Lower lobe of right lung (tissue), 2 donors: ENCODE results near the gene SMCHD1. TPM values are rescaled to one million over a fixed set of nuclear protein-coding genes. Genes with fewer than 3 reads are reported as not detected.
"Not testable (repeated sequence)": the region's sequence is repeated elsewhere in the genome, so short reads cannot be mapped to it uniquely, and the experiment has no call there.

Experiments used
- ATAC-seq, 2 donors: fragments of 200-7000 bp; cut with Tn5 transposase; one replicate each; pipeline ENCODE4 v1.9.1; 2020 to 2022; ENCODE audit warnings: mild to moderate bottlenecking in 2 of 2, moderate library complexity in 2 of 2
- DNase-seq: peaks from one replicate; pipeline ENCODE4 v3.0.0-alpha.2; 2020
- H3K27ac ChIP-seq: fragments of 200-600 bp; one replicate; pipeline ENCODE4 v1.8.0; 2022
- H3K27me3 ChIP-seq: fragments of 200-600 bp; one replicate; pipeline ENCODE4 v1.8.0; 2022; ENCODE audit warnings: low read depth
- H3K36me3 ChIP-seq: fragments of 200-600 bp; one replicate; pipeline ENCODE4 v1.8.0; 2022; ENCODE audit warnings: mild to moderate bottlenecking
- H3K4me1 ChIP-seq: fragments of 200-600 bp; one replicate; pipeline ENCODE4 v1.8.0; 2022
- H3K4me3 ChIP-seq: fragments of 200-600 bp; one replicate; pipeline ENCODE4 v1.8.0; 2022; ENCODE audit warnings: mild to moderate bottlenecking
- H3K9me3 ChIP-seq: fragments of 200-600 bp; one replicate; pipeline ENCODE4 v1.8.0; 2022
- intact Hi-C: fragments of 100-400 bp; cut with DNase I; formaldehyde crosslinking; loops from one replicate; pipeline ENCODE4 v1.11.0; 2022
- total RNA-seq: library from RNA; stranded (reverse); fragmentation: NEBNext Ultra II Directional; extraction: Animal tissue kit (Norgen Biotek cat#: 25700); gene quantifications from one replicate; pipeline ENCODE4 v1.2.1, GENCODE V29; 2021
- TF ChIP-seq, protein P1 (sequence below): fragments of 200-600 bp; IDR thresholded peaks from one replicate; pipeline ENCODE4 v1.8.0; 2022; ENCODE audit warnings: antibody characterized with exemption, mild to moderate bottlenecking
- donor health status: DM: no; HTN: yes; CAD: no; lungs with severe emphysema.

The SMCHD1 gene
- total RNA-seq, 1 donor from 2014 or later, result 55.9 TPM

DNA sequence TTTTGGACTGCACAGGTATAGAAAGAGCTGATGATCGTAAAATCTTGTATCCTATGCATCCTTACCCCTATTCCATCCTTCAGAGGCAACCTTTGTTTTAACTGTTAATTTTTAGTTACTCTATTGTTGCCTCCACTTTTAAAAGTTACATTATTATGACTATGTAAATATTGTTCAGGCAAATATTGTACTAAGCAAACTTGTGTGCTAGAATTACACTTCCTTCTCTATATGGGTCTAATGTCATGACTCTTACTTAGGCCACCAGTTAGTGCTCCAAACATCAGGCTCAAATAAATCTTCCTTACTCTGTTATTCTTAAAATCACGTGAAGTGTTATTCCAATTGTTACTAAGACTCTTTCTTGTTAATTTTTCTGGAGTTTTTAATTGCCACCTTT, 143.8 kb downstream of the SMCHD1 start:
- TF ChIP-seq, protein P1, sequence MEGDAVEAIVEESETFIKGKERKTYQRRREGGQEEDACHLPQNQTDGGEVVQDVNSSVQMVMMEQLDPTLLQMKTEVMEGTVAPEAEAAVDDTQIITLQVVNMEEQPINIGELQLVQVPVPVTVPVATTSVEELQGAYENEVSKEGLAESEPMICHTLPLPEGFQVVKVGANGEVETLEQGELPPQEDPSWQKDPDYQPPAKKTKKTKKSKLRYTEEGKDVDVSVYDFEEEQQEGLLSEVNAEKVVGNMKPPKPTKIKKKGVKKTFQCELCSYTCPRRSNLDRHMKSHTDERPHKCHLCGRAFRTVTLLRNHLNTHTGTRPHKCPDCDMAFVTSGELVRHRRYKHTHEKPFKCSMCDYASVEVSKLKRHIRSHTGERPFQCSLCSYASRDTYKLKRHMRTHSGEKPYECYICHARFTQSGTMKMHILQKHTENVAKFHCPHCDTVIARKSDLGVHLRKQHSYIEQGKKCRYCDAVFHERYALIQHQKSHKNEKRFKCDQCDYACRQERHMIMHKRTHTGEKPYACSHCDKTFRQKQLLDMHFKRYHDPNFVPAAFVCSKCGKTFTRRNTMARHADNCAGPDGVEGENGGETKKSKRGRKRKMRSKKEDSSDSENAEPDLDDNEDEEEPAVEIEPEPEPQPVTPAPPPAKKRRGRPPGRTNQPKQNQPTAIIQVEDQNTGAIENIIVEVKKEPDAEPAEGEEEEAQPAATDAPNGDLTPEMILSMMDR, result no peak
- intact Hi-C loops, result no loop called here
- ATAC-seq (no peak), DNase-seq (no peak)
- Histone ChIP-seq H3K27ac (no peak overlapping the region), H3K4me3 (no peak overlapping the region), H3K27me3 (no peaks in the 10 kb centered on the region), H3K4me1 (no peaks in the 10 kb centered on the region), H3K36me3 (peaks cover 57% of the 10 kb centered on the region), H3K9me3 (no peaks in the 10 kb centered on the region)

- Histone ChIP-seq H3K4me3 (no peak overlapping the region), H3K9me3 (peaks cover 5% of the 10 kb centered on the region), H3K27me3 (no peaks in the 10 kb centered on the region), H3K36me3 (peaks cover 10% of the 10 kb centered on the region), H3K4me1 (no peaks in the 10 kb centered on the region), H3K27ac (no peak overlapping the region)
- DNase-seq (no peak), ATAC-seq (no peak)
- intact Hi-C loops, result no loop called here
- TF ChIP-seq, protein P1, result no peak
Measured at GRCh38 chr18:2805970-2806943, 150.7 kb downstream of the SMCHD1 start.

GRCh38 chr18:2808640-2809039, 153.1 kb downstream of the SMCHD1 start:
- H3K4me1 ChIP-seq, ATAC-seq, intact Hi-C loops, DNase-seq, H3K27ac ChIP-seq, H3K27me3 ChIP-seq, H3K36me3 ChIP-seq, H3K4me3 ChIP-seq: not testable (repeated sequence)
- H3K9me3 ChIP-seq, result peaks cover 11% of the 10 kb centered on the region

DNA sequence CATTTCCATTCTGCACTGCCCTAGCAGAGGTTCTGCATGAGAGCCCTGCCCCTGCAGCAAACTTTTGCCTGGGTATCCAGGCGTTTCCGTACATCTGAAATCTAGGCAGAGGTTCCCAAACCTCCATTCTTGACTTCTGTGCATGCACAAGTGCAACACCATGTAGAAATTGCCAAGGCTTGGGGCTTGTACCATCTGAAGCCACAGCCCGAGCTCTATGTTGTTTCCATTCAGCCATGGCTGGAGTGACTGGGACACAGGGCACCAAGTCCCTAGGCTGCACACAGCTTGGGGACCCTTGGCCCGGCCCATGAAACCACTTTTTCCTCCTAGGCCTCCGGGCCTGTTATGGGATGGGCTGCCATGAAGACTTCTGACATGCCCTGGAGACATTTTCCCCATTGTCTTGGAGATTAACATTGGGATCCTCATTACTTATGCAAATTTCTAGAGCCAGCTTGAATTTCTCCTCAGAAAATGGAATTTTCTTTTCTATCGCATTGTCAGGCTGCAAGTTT, 154.2 kb downstream of the SMCHD1 start:
- H3K4me1 ChIP-seq, ATAC-seq, intact Hi-C loops, H3K4me3 ChIP-seq, H3K27ac ChIP-seq, DNase-seq, H3K36me3 ChIP-seq, H3K27me3 ChIP-seq: not testable (repeated sequence)
- peaks cover 15% of the 10 kb centered on the region for H3K9me3 ChIP-seq

DNA sequence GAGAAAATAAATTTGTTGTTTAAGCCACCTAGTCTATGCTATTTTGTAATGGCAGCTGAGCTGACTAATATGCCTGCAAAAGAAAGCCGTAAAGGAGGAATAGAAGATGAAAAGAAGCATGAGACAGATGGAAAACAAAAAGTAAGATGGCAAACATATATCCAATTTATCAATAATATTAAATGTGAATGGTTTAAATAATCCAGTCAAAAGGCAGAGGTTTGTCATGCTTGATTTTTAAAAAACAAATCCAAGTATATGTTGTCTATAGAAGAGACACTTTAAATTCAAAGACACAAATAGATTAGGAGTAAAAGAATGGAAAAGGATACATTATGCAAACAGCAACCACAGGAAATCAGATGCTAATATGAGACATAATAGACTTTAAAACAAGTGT, 155.9 kb downstream of the SMCHD1 start:
- DNase-seq (no peak), ATAC-seq (no peak)
- no peaks in the 10 kb centered on the region for H3K36me3 ChIP-seq
- peaks cover 21% of the 10 kb centered on the region for H3K9me3 ChIP-seq
- no peaks in the 10 kb centered on the region for H3K4me1 ChIP-seq
- TF ChIP-seq, protein P1, result no peak
- no peak overlapping the region for H3K27ac ChIP-seq
- no peak overlapping the region for H3K4me3 ChIP-seq
- H3K27me3 ChIP-seq, result no peaks in the 10 kb centered on the region
- intact Hi-C loops, result no loop called here

- Histone ChIP-seq H3K4me3 (no peak overlapping the region), H3K9me3 (peaks cover 25% of the 10 kb centered on the region), H3K36me3 (no peaks in the 10 kb centered on the region), H3K27me3 (no peaks in the 10 kb centered on the region), H3K27ac (no peak overlapping the region), H3K4me1 (no peaks in the 10 kb centered on the region)
- intact Hi-C loops, result no loop called here
- DNase-seq, result no peak
- no peak for ATAC-seq
- TF ChIP-seq, protein P1, result no peak
Measured at GRCh38 chr18:2814928-2815327, 159.4 kb downstream of the SMCHD1 start.
